Trophoblast cell (in vitro differentiated cells and primary cell): ENCODE measurements around the gene DDX54.

Experiments
- DNase-seq, 2 donors: peaks; one replicate each; pipeline ENCODE4 v3.0.0-alpha.2; 2016
- H2AFZ ChIP-seq: 2 replicates; pipeline ENCODE4 v1.6.1; 2013; ENCODE audit warnings: low read length, moderate library complexity, mild to moderate bottlenecking; ENCODE audit not compliant: insufficient read depth, poor library complexity
- H2AK5ac ChIP-seq: 2 replicates; pipeline ENCODE4 v1.6.1; 2013; ENCODE audit warnings: mild to moderate bottlenecking, low read length
- H2BK120ac ChIP-seq: 2 replicates; pipeline ENCODE4 v1.6.1; 2013; ENCODE audit warnings: low read length, mild to moderate bottlenecking, moderate library complexity; ENCODE audit not compliant: insufficient read depth, poor library complexity
- H2BK12ac ChIP-seq: 2 replicates; pipeline ENCODE4 v1.6.1; 2013; ENCODE audit warnings: mild to moderate bottlenecking, low read length, moderate library complexity
- H2BK5ac ChIP-seq: 2 replicates; pipeline ENCODE4 v1.6.1; 2013; ENCODE audit warnings: low read length, low read depth, moderate library complexity, mild to moderate bottlenecking; ENCODE audit not compliant: poor library complexity
- H3K14ac ChIP-seq: 2 replicates; pipeline ENCODE4 v1.6.1; 2013; ENCODE audit warnings: mild to moderate bottlenecking, low read length
- H3K18ac ChIP-seq: 2 replicates; pipeline ENCODE4 v1.6.1; 2013; ENCODE audit warnings: mild to moderate bottlenecking, low read length
- H3K23ac ChIP-seq: 2 replicates; pipeline ENCODE4 v1.6.1; 2013; ENCODE audit warnings: low read length
- H3K27ac ChIP-seq: 2 replicates; pipeline ENCODE4 v1.5.1; 2013; ENCODE audit warnings: low read depth, mild to moderate bottlenecking, inconsistent platforms, low read length, moderate library complexity
- H3K27me3 ChIP-seq: 2 replicates; pipeline ENCODE4 v1.6.1; 2013; ENCODE audit warnings: inconsistent platforms, mild to moderate bottlenecking, low read length, moderate library complexity; ENCODE audit not compliant: insufficient read depth
- H3K36me3 ChIP-seq, 2 experiments: 1 replicate in 1 of 2; 2 replicates in 1 of 2; pipeline ENCODE4 v1.6.1; 2013; ENCODE audit warnings: low read length in 2 of 2, mild to moderate bottlenecking in 2 of 2, moderate library complexity in 1 of 2; ENCODE audit not compliant: insufficient read depth in 2 of 2, control insufficient read depth in 1 of 2
- H3K4ac ChIP-seq: 2 replicates; pipeline ENCODE4 v1.6.1; 2013; ENCODE audit warnings: low read depth, mild to moderate bottlenecking, low read length, moderate library complexity
- H3K4me1 ChIP-seq, 2 experiments: 1 replicate in 1 of 2; 2 replicates in 1 of 2; pipeline ENCODE4 v1.6.1; 2013; ENCODE audit warnings: low read length in 2 of 2, mild to moderate bottlenecking in 2 of 2, moderate library complexity in 1 of 2; ENCODE audit not compliant: insufficient read depth in 2 of 2, control insufficient read depth in 1 of 2
- H3K4me2 ChIP-seq: 2 replicates; pipeline ENCODE4 v1.6.1; 2013; ENCODE audit warnings: inconsistent platforms, mild to moderate bottlenecking, low read length, moderate library complexity
- H3K4me3 ChIP-seq: 2 replicates; pipeline ENCODE4 v1.5.1; 2013; ENCODE audit warnings: mild to moderate bottlenecking, low read depth, low read length, inconsistent platforms
- H3K79me1 ChIP-seq: one replicate; pipeline ENCODE4 v1.6.1; 2013; ENCODE audit warnings: low read length
- H3K79me2 ChIP-seq: 2 replicates; pipeline ENCODE4 v1.6.1; 2013; ENCODE audit warnings: low read length, mild to moderate bottlenecking; ENCODE audit not compliant: control insufficient read depth, insufficient read depth, poor library complexity
- H3K9ac ChIP-seq: 2 replicates; pipeline ENCODE4 v1.6.1; 2013; ENCODE audit warnings: mild to moderate bottlenecking, low read length
- H3K9me3 ChIP-seq: 2 replicates; pipeline ENCODE4 v1.6.1; 2013; ENCODE audit warnings: low read depth, mild to moderate bottlenecking, control low read depth, inconsistent platforms, low read length; ENCODE audit not compliant: insufficient read depth
- H4K12ac ChIP-seq: 2 replicates; pipeline ENCODE4 v1.6.1; 2013; ENCODE audit warnings: low read depth, mild to moderate bottlenecking, low read length, moderate library complexity
- H4K8ac ChIP-seq: 2 replicates; pipeline ENCODE4 v1.6.1; 2013; ENCODE audit warnings: low read depth, mild to moderate bottlenecking, low read length, moderate library complexity
- H4K91ac ChIP-seq: one replicate; pipeline ENCODE4 v1.6.1; 2013; ENCODE audit warnings: low read depth, mild to moderate bottlenecking, low read length, moderate library complexity
- WGBS: extraction: QIAGEN DNeasy Blood & Tissue Kit; methylation state at CpG from one replicate; pipeline ENCODE4 v1.1.7; 2013; ENCODE audit warnings: missing lambda C conversion rate; ENCODE audit not compliant: insufficient read length, insufficient coverage; ENCODE audit errors: extremely low coverage; 5-methylcytosine and 5-hydroxymethylcytosine counted together

The DDX54 gene

GRCh38 chr12:113180333-113180732 lies 4.9 kb downstream of the DDX54 start:
- Histone ChIP-seq H2AFZ (no peak overlapping the region), H3K14ac (no peak overlapping the region), H3K27ac (no peak overlapping the region), H3K4ac (no peak overlapping the region), H3K4me3 (no peak overlapping the region), H3K79me1 (peaks cover 10% of the 10 kb centered on the region), H3K27me3 (no peaks in the 10 kb centered on the region), H3K23ac (no peak overlapping the region), H2BK5ac (no peak overlapping the region), H2AK5ac (no peak overlapping the region), H3K79me2 (peaks cover 9% of the 10 kb centered on the region), H2BK12ac (no peak overlapping the region), H4K8ac (no peak overlapping the region), H3K4me1 (peaks cover 3 to 4% of the 10 kb centered on the region in 2 experiments), H3K36me3 (peaks cover 41 to 50% of the 10 kb centered on the region in 2 experiments), H4K12ac (no peak overlapping the region), H3K9ac (no peak overlapping the region), H2BK120ac (no peak overlapping the region), H4K91ac (no peak overlapping the region), H3K4me2 (no peak overlapping the region), H3K9me3 (no peaks in the 10 kb centered on the region), H3K18ac (no peak overlapping the region)
- DNase-seq = no peak
- WGBS = no CpG with 5 or more reads among the region's 4 CpGs

- H3K23ac ChIP-seq = no peak overlapping the region
- H4K8ac ChIP-seq = no peak overlapping the region
- no peaks in the 10 kb centered on the region for H3K9me3 ChIP-seq
- H3K9ac ChIP-seq = no peak overlapping the region
- H3K79me2 ChIP-seq = peaks cover 2% of the 10 kb centered on the region
- H3K18ac ChIP-seq = no peak overlapping the region
- no peak overlapping the region for H2AFZ ChIP-seq
- H3K4ac ChIP-seq = no peak overlapping the region
- H4K12ac ChIP-seq = no peak overlapping the region
- H3K14ac ChIP-seq = no peak overlapping the region
- no CpG with 5 or more reads among the region's 14 CpGs for WGBS
- H3K79me1 ChIP-seq = no peaks in the 10 kb centered on the region
- no peak for DNase-seq
- no peaks in the 10 kb centered on the region for H3K4me1 ChIP-seq
- no peak overlapping the region for H2BK120ac ChIP-seq
- no peak overlapping the region for H3K27ac ChIP-seq
- H3K36me3 ChIP-seq = peaks cover 51 to 59% of the 10 kb centered on the region in 2 experiments
- no peak overlapping the region for H3K4me2 ChIP-seq
- H3K4me3 ChIP-seq = no peak overlapping the region
- H2BK12ac ChIP-seq = no peak overlapping the region
- H4K91ac ChIP-seq = no peak overlapping the region
- no peaks in the 10 kb centered on the region for H3K27me3 ChIP-seq
- H2AK5ac ChIP-seq = no peak overlapping the region
- no peak overlapping the region for H2BK5ac ChIP-seq
Measured at GRCh38 chr12:113179023-113179422, 6.3 kb downstream of the DDX54 start.

GRCh38 chr12:113174461-113175384 lies 10.6 kb downstream of the DDX54 start:
- Histone ChIP-seq H3K4me2 (no peak overlapping the region), H3K36me3 (peaks cover 69 to 82% of the 10 kb centered on the region in 2 experiments), H3K4me3 (no peak overlapping the region), H4K8ac (no peak overlapping the region), H4K91ac (no peak overlapping the region), H3K23ac (no peak overlapping the region), H3K9ac (no peak overlapping the region), H2AK5ac (no peak overlapping the region), H3K27ac (no peak overlapping the region), H2BK12ac (no peak overlapping the region), H2BK120ac (no peak overlapping the region), H4K12ac (no peak overlapping the region), H3K9me3 (no peaks in the 10 kb centered on the region), H3K79me1 (no peaks in the 10 kb centered on the region), H3K4me1 (no peaks in the 10 kb centered on the region), H3K18ac (no peak overlapping the region), H3K79me2 (no peaks in the 10 kb centered on the region), H3K4ac (no peak overlapping the region), H3K14ac (no peak overlapping the region), H3K27me3 (no peaks in the 10 kb centered on the region), H2BK5ac (no peak overlapping the region), H2AFZ (no peak overlapping the region)
- peak; percentile 57 to 83 for DNase-seq
- no CpG with 5 or more reads among the region's 32 CpGs for WGBS

GRCh38 chr12:113173081-113173698 lies 12.1 kb downstream of the DDX54 start:
- Histone ChIP-seq H2BK12ac (no peak overlapping the region), H3K79me1 (no peaks in the 10 kb centered on the region), H4K8ac (no peak overlapping the region), H3K18ac (no peak overlapping the region), H3K27ac (no peak overlapping the region), H3K4me2 (no peak overlapping the region), H3K9ac (no peak overlapping the region), H3K36me3 (peaks cover 70 to 83% of the 10 kb centered on the region in 2 experiments), H4K12ac (no peak overlapping the region), H3K14ac (no peak overlapping the region), H3K79me2 (no peaks in the 10 kb centered on the region), H2AK5ac (no peak overlapping the region), H3K9me3 (no peaks in the 10 kb centered on the region), H3K27me3 (no peaks in the 10 kb centered on the region), H2AFZ (no peak overlapping the region), H2BK5ac (no peak overlapping the region), H4K91ac (no peak overlapping the region), H3K4ac (no peak overlapping the region), H3K4me1 (no peaks in the 10 kb centered on the region), H3K23ac (no peak overlapping the region), H2BK120ac (no peak overlapping the region), H3K4me3 (no peak overlapping the region)
- DNase-seq = no peak
- WGBS = no CpG with 5 or more reads among the region's 7 CpGs
